Measurements from ENCODE around the gene RPS6KA2. TPM values are rescaled to one million over a fixed set of nuclear protein-coding genes. Genes with fewer than 3 reads are reported as not detected.

RPS6KA2 gene
- total RNA-seq, 4 donors from 2014 or later: 55.4 to 119 (median 76.4) TPM

- no peaks in the 10 kb centered on the region for H3K27me3 ChIP-seq
- H3K36me3 ChIP-seq: no peaks in the 10 kb centered on the region
- 47 to 62% methylated on average over 9 to 11 of the region's 11 CpGs for WGBS, 2 donors (ENCODE audit: low coverage in 1 of 2)
- peak; percentile 84 for ATAC-seq
- TF ChIP-seq, protein P1, sequence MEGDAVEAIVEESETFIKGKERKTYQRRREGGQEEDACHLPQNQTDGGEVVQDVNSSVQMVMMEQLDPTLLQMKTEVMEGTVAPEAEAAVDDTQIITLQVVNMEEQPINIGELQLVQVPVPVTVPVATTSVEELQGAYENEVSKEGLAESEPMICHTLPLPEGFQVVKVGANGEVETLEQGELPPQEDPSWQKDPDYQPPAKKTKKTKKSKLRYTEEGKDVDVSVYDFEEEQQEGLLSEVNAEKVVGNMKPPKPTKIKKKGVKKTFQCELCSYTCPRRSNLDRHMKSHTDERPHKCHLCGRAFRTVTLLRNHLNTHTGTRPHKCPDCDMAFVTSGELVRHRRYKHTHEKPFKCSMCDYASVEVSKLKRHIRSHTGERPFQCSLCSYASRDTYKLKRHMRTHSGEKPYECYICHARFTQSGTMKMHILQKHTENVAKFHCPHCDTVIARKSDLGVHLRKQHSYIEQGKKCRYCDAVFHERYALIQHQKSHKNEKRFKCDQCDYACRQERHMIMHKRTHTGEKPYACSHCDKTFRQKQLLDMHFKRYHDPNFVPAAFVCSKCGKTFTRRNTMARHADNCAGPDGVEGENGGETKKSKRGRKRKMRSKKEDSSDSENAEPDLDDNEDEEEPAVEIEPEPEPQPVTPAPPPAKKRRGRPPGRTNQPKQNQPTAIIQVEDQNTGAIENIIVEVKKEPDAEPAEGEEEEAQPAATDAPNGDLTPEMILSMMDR (IDR thresholded peaks at IDR 0.05): no peak
- TF ChIP-seq POLR2A (IDR thresholded peaks at IDR 0.05) (no peak), POLR2AphosphoS5 (IDR thresholded peaks at IDR 0.05) (peak; percentile 76), EP300 (IDR thresholded peaks at IDR 0.05) (no peak)
- no peaks in the 10 kb centered on the region for H3K9me3 ChIP-seq
- peaks cover 3 to 50% (median 17%) of the 10 kb centered on the region in 3 donors for H3K4me1 ChIP-seq
- H3K27ac ChIP-seq: peak overlapping the region; percentile 59 to 78 (median 69)
- no peak overlapping the region for H3K4me3 ChIP-seq
These were observed 28.5 kb downstream of the RPS6KA2 start for GRCh38 chr6:166598441-166599138.

GRCh38 chr6:166597711-166598440, 29.2 kb downstream of the RPS6KA2 start:
- 77 to 86% methylated on average over 9 to 10 of the region's 10 CpGs for WGBS, 2 donors (ENCODE audit: low coverage in 1 of 2)

DNA sequence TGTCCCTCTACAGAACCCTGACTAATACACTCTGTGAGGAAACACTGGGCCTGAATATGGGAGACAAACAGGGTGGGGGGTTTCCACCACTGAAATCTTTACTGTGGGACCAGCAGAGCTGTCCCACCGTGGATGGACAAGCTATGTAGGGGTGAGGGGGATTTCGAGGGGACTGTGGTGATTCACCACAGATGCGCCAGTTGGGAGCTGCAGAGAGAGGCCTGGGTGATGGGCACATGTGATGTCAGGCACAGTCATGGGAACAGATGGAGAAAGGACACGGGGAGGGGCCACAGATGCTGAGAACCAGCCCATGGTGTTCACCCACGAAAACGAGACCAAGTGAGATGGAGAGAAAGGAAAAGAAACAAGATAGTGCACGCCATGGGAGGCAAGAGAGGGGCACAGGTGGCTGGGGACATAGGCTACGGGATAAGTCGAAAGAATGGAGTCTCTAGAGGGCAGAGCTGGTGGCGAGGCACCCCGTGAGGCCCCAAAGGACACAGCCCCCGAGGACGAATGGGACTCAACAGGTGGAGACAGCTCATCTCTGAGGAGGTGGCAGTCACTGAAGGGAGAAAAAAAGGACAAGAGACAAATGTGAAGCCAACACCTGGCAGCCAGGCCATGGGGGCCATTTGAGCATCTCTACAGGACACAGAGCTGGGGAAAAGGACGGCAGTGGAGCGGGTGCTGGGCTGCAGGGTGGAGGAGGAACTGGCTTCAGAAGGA, 30.1 kb downstream of the RPS6KA2 start:
- Histone ChIP-seq H3K9me3 (no peaks in the 10 kb centered on the region), H3K4me3 (no peak overlapping the region), H3K27me3 (no peaks in the 10 kb centered on the region), H3K4me1 (peaks cover 3 to 42% (median 17%) of the 10 kb centered on the region in 3 donors), H3K27ac (peak overlapping the region in 2 of 4 donors; percentile 74 to 78), H3K36me3 (no peaks in the 10 kb centered on the region)
- 94 to 98% methylated on average over 9 to 13 of the region's 15 CpGs for WGBS, 2 donors (ENCODE audit: low coverage in 1 of 2)
- TF ChIP-seq, protein P1 (IDR thresholded peaks at IDR 0.05): no peak
- ATAC-seq: no peak

More at GRCh38 chr6:166597711-166598440, 29.2 kb downstream of the RPS6KA2 start:
- TF ChIP-seq, protein P1 (IDR thresholded peaks at IDR 0.05): no peak
- TF ChIP-seq POLR2A (IDR thresholded peaks at IDR 0.05): no peak
- Histone ChIP-seq H3K36me3 (no peaks in the 10 kb centered on the region), H3K9me3 (no peaks in the 10 kb centered on the region), H3K27me3 (no peaks in the 10 kb centered on the region), H3K4me1 (peaks cover 3 to 43% (median 17%) of the 10 kb centered on the region in 3 donors), H3K27ac (peak overlapping the region in 3 of 4 donors; percentile 60 to 78 (median 74)), H3K4me3 (no peak overlapping the region)
- no peak for ATAC-seq

DNA sequence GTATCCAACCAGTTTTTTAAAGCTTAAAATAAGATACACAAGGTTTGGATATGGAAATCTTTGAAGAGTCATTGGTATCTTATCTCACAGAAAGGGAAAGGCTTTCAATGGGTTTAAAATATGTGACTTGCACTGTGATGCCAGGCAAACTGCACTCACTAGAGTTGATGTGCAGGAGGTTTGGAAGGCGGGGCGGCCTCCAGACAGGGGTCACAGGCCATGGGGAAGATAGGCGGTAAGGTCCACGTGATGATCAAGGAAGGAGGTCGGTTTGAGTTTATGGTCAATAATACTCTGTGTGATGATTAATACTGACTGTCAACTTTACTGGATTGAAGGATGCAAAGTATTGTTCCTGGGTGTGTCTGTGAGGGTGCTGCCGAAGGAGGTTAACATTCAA, 31.1 kb downstream of the RPS6KA2 start:
- H3K27me3 ChIP-seq: no peaks in the 10 kb centered on the region
- H3K36me3 ChIP-seq: no peaks in the 10 kb centered on the region
- WGBS, 2 donors (ENCODE audit: low coverage in 1 of 2): 86 to 95% methylated on average over 6 of the region's 6 CpGs
- TF ChIP-seq POLR2AphosphoS5 (IDR thresholded peaks at IDR 0.05): no peak
- no peak for TF ChIP-seq EP300 (IDR thresholded peaks at IDR 0.05)
- TF ChIP-seq, protein P1 (IDR thresholded peaks at IDR 0.05): no peak
- no peak for TF ChIP-seq POLR2A (IDR thresholded peaks at IDR 0.05)
- H3K4me3 ChIP-seq: no peak overlapping the region
- peaks cover 3 to 42% (median 17%) of the 10 kb centered on the region in 3 donors for H3K4me1 ChIP-seq
- peak overlapping the region in 3 of 4 donors; percentile 3 to 78 (median 74) for H3K27ac ChIP-seq
- ATAC-seq: no peak
- H3K9me3 ChIP-seq: no peaks in the 10 kb centered on the region

All from gastroesophageal sphincter (tissue), 4 donors.